OCI-LY7 (cell line): ENCODE results near the gene TGFBR1.

Source experiments
- CTCF ChIP-seq: fragments of 200-600 bp; sonication (generic); conservative IDR thresholded peaks from 2 replicates; pipeline ENCODE4 v1.5.1; 2014; ENCODE audit warnings: mild to moderate bottlenecking, antibody characterized with exemption, low read length, moderate library complexity, mixed read lengths
- EZH2phosphoT487 ChIP-seq: fragments of 200-600 bp; sonication (generic); IDR thresholded peaks from 2 replicates; pipeline ENCODE4 v1.6.1; 2018; ENCODE audit warnings: low read depth, borderline replicate concordance, mild to moderate bottlenecking, mixed run types, antibody characterized with exemption, low read length, moderate library complexity, mixed read lengths

DNA sequence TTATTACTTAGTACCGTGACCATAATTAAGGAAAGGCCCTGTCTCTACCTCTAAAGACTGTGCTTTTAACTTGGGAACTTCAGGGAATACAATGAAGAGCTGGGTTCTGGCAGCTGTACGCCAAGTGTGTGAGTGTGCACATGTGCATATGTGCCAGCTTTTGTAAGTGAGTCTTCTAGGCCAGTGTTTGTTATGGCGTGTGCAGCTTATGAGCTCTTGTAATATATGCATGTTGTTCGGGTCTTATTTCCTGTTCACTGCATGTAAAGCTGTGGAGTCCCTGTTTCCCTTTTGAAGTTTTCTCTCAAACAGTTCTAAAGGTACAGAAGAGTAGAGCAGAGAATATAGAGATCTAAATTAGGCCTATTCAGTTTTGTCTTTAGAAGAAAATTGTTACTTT is 30.5 kb downstream of the TGFBR1 start:
- TF ChIP-seq EZH2phosphoT487: no peak
- TF ChIP-seq CTCF: no peak
